GM12891 (cell line): ENCODE data around the gene VPS18.
"Not testable (repeated sequence)": the region's sequence is repeated elsewhere in the genome, so short reads cannot be mapped to it uniquely, and the experiment has no call there.

Experiments
- DNase-seq: peaks from one replicate; pipeline ENCODE4 v3.0.0; 2011; ENCODE audit warnings: low spot score; ENCODE audit not compliant: insufficient read length
- FAIRE-seq: peaks from 2 replicates; lab custom pipeline; 2011; peaks lifted over from hg19 to GRCh38; lab: Jason Lieb, UNC
- PAX5 ChIP-seq: IDR thresholded peaks from 2 replicates; pipeline ENCODE4 v1.6.1; 2011; ENCODE audit warnings: low read length, moderate library complexity, mild to moderate bottlenecking; ENCODE audit not compliant: insufficient read depth, severe bottlenecking
- POLR2A ChIP-seq: IDR thresholded peaks from 2 replicates; pipeline ENCODE4 v1.6.1; 2011; ENCODE audit warnings: low read depth, low read length, control low read depth
- POLR2AphosphoS5 ChIP-seq: IDR thresholded peaks from 2 replicates; pipeline ENCODE4 v1.6.1; 2011; ENCODE audit warnings: low read depth, low read length, control low read depth
- POU2F2 ChIP-seq: IDR thresholded peaks from 2 replicates; pipeline ENCODE4 v1.6.1; 2011; ENCODE audit warnings: low read depth, mild to moderate bottlenecking, control low read depth, low read length, moderate library complexity
- SPI1 ChIP-seq: IDR thresholded peaks from 2 replicates; pipeline ENCODE4 v1.6.1; 2011; ENCODE audit warnings: low read depth, low read length, control low read depth
- TAF1 ChIP-seq: IDR thresholded peaks from 2 replicates; pipeline ENCODE4 v1.6.1; 2011; ENCODE audit warnings: low read depth, low read length, control low read depth

Gene VPS18

GRCh38 chr15:40852529-40852928, 41.7 kb upstream of the VPS18 start:
- TF ChIP-seq PAX5 (no peak), TAF1 (no peak), POLR2A (no peak), SPI1 (no peak), POLR2AphosphoS5 (no peak), POU2F2 (no peak)
- DNase-seq = no peak
- FAIRE-seq = no peak

DNA sequence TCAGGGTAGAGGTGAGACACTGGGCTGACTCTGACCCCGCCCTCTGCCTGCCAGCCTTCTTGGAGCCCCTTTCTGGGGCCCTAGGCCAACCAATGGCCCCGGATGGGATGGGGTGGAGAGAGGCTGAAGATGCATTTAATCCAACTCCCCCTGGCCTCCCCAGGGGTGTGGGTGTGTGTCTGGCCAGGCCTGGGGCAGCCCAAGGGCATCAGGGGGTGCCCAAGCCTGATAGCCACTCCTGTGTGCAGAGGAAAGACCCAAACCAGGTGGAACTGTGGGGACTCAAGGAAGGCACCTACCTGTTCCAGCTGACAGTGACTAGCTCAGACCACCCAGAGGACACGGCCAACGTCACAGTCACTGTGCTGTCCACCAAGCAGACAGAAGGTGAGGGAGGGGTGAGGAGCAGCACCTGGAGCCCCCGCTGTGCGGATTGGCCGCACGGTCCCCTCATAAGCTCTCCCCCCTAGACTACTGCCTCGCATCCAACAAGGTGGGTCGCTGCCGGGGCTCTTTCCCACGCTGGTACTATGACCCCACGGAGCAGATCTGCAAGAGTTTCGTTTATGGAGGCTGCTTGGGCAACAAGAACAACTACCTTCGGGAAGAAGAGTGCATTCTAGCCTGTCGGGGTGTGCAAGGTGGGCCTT, 40.9 kb upstream of the VPS18 start:
- no peak for DNase-seq
- no peak for FAIRE-seq
- no peak for TF ChIP-seq TAF1
- TF ChIP-seq SPI1 = no peak
- TF ChIP-seq POLR2AphosphoS5 = no peak
- no peak for TF ChIP-seq PAX5
- no peak for TF ChIP-seq POLR2A
- TF ChIP-seq POU2F2 = no peak

DNA sequence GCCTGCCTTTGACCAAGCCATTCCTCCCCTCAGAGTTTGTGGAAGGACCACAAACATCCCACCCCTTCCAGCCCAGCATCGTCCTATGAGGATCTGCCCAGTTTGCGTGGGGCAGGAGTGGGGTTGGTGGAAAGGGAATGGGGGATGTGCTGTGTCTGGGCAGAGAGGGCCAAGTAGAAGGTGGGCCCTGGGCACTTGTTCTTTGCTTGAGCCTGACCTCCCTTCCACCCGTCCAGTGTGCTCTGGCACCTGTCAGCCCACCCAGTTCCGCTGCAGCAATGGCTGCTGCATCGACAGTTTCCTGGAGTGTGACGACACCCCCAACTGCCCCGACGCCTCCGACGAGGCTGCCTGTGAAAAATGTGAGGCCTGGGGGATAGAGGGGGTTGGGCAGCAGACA, 40.1 kb upstream of the VPS18 start:
- no peak for DNase-seq
- no peak for FAIRE-seq
- no peak for TF ChIP-seq PAX5
- no peak for TF ChIP-seq TAF1
- TF ChIP-seq POU2F2 = no peak
- TF ChIP-seq POLR2AphosphoS5 = no peak
- TF ChIP-seq SPI1 = no peak
- TF ChIP-seq POLR2A = no peak

DNA sequence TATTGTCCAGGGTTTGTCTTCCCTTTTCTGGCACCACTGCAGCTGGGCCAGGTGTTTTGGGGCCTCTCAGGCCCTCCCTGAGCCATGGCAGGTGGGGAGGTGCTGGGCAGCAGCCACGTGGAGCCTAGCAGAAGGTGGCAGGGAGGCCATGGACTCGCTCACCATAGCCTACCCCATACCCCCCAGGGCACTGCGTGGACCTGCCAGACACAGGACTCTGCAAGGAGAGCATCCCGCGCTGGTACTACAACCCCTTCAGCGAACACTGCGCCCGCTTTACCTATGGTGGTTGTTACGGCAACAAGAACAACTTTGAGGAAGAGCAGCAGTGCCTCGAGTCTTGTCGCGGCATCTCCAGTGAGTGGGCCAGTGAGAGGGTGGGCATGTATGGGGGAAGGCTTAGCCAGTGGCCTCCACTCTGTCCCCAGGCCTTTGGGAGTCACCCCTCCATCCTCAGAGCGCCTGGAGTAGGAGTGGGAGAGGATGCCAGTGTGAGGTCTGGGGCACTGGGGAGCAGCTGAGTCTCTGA, 38.5 kb upstream of the VPS18 start:
- no peak for DNase-seq
- TF ChIP-seq PAX5 (no peak), TAF1 (no peak), POU2F2 (no peak), POLR2A (no peak), SPI1 (no peak), POLR2AphosphoS5 (no peak)
- FAIRE-seq = no peak

DNA sequence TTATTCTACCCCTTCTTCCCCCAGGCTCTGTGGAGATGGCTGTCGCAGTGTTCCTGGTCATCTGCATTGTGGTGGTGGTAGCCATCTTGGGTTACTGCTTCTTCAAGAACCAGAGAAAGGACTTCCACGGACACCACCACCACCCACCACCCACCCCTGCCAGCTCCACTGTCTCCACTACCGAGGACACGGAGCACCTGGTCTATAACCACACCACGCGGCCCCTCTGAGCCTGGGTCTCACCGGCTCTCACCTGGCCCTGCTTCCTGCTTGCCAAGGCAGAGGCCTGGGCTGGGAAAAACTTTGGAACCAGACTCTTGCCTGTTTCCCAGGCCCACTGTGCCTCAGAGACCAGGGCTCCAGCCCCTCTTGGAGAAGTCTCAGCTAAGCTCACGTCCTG, 37.5 kb upstream of the VPS18 start:
- FAIRE-seq (no peak), DNase-seq (no peak)
- TF ChIP-seq POLR2A (no peak), TAF1 (no peak), SPI1 (no peak), POU2F2 (no peak), POLR2AphosphoS5 (no peak), PAX5 (no peak)

GRCh38 chr15:40857601-40858341, 36.5 kb upstream of the VPS18 start:
- FAIRE-seq (peak; percentile 90), DNase-seq (peak; percentile 86)
- TF ChIP-seq POLR2A (no peak), POU2F2 (0 out of 2 replicates have a peak, but pooled peaks have one; percentile 26)

- FAIRE-seq (no peak), DNase-seq (no peak)
- TF ChIP-seq PAX5 (no peak), POU2F2 (no peak), POLR2AphosphoS5 (no peak), POLR2A (no peak), SPI1 (no peak), TAF1 (no peak)
Measured at GRCh38 chr15:40858706-40859105, 35.5 kb upstream of the VPS18 start.

GRCh38 chr15:40859206-40859851, 34.9 kb upstream of the VPS18 start:
- FAIRE-seq (peak; percentile 94), DNase-seq (peak; percentile 69)
- no peak for TF ChIP-seq TAF1
- no peak for TF ChIP-seq POLR2AphosphoS5
- no peak for TF ChIP-seq POLR2A
- TF ChIP-seq SPI1 = no peak
- TF ChIP-seq PAX5 = no peak
- no peak for TF ChIP-seq POU2F2

- FAIRE-seq, DNase-seq: not testable (repeated sequence)
Measured at GRCh38 chr15:40861147-40861546, 33.1 kb upstream of the VPS18 start.

- no peak for TF ChIP-seq POLR2A
- no peak for TF ChIP-seq POLR2AphosphoS5
- TF ChIP-seq TAF1 = no peak
- no peak for TF ChIP-seq POU2F2
- TF ChIP-seq SPI1 = no peak
- no peak for TF ChIP-seq PAX5
- FAIRE-seq (no peak), DNase-seq (no peak)
Measured at GRCh38 chr15:40863660-40864270, 30.5 kb upstream of the VPS18 start.
